ENCODE results near the gene EPS15.

DNA sequence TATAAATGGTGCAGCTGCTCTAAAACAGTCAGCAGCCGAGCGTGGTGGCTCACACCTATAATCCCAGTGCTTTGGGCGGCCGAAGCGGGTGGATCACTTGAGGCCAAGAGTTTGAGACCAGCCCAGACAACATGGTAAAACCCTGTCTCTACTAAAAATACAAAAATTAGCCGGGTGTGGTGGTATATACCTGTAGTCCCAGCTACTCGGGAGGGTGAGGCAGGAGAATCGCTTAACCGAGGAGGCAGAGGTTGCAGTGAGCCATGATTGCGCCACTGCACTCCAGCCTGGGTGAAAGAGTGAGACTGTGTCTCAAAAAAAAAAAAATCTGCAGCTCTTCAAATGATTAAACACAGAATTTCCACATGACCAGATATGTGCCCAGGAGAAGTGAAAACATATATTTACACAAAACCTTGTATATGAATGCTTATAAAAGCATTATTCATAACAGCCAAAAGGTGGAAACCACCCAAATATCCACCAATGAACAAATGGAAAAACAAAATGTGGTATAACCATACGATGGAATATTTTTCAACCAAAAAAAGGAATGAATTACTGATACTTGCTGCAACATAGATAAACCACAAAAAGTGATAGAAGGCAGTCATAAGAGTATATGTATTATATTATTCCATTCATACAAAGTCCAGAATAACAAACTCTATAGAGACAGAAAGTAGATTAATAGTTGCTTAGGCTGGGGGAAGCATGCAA is 14.1 kb downstream of the EPS15 start:
- no peak for TF ChIP-seq CTCF (IDR thresholded peaks at IDR 0.05 in 8 of 11, conservative IDR thresholded peaks at IDR 0.05 in 3 of 11)
- no peak for TF ChIP-seq POLR2A (IDR thresholded peaks at IDR 0.05)

Data from spleen (tissue), 7 donors.